ENCODE measurements around the gene PMPCB.

GRCh38 chr7:103344453-103345149, 47.4 kb downstream of the PMPCB start, which contains the start of gene DNAJC2:
- TF ChIP-seq SIN3A (IDR thresholded peaks at IDR 0.05; ENCODE audit: borderline replicate concordance, insufficient read depth, low read length) (peak; percentile 95; the same call in 1 of the 2 replicates), TAF1 (IDR thresholded peaks at IDR 0.05; ENCODE audit: borderline replicate concordance, insufficient read depth, low read length) (peak; percentile 94; the same call in 1 of the 2 replicates), POLR2AphosphoS5 (IDR thresholded peaks at IDR 0.05; ENCODE audit: low read depth, low read length) (peak; percentile 95)

Data from PFSK-1 (cell line).